Tibial nerve (tissue), 4 donors: ENCODE results near the gene DNPH1.

Experiments
- CTCF ChIP-seq, 5 experiments: fragments of 200-600 bp in 3 of 5; fragments of 450-650 bp in 2 of 5; sonication (generic) in 3 of 5; IDR thresholded peaks; one replicate each; pipeline ENCODE4 v1.5.1; 2016 to 2019; ENCODE audit warnings: antibody characterized with exemption in 5 of 5, mild to moderate bottlenecking in 3 of 5, moderate library complexity in 2 of 5
- EP300 ChIP-seq, 2 donors: sonication (generic); formaldehyde crosslinking; IDR thresholded peaks; one replicate each; pipeline ENCODE4 v1.6.1; 2017; ENCODE audit warnings: antibody characterized with exemption in 2 of 2, mild to moderate bottlenecking in 1 of 2
- POLR2A ChIP-seq, 2 donors: fragments of 450-650 bp; IDR thresholded peaks; one replicate each; pipeline ENCODE4 v1.6.1; 2017; ENCODE audit warnings: antibody characterized with exemption in 2 of 2, mild to moderate bottlenecking in 2 of 2, moderate library complexity in 2 of 2

GRCh38 chr6:43181621-43181941 is 47.7 kb downstream of the DNPH1 start:
- no peak for TF ChIP-seq CTCF (IDR thresholded peaks at IDR 0.05)
- no peak for TF ChIP-seq POLR2A (IDR thresholded peaks at IDR 0.05)
- TF ChIP-seq EP300 (IDR thresholded peaks at IDR 0.05): no peak
